Neural cell (in vitro differentiated cells): ENCODE measurements around the gene POLN.

ENCODE experiments used
- EP300 ChIP-seq: fragments of 450-650 bp; conservative IDR thresholded peaks from 2 replicates; pipeline ENCODE4 v1.6.1; 2014; ENCODE audit warnings: antibody characterized with exemption, mild to moderate bottlenecking, moderate library complexity; ENCODE audit not compliant: poor library complexity, severe bottlenecking
- EZH2 ChIP-seq: fragments of 200-600, 300-800 bp; shearing (Covaris generic), sonication (generic); IDR thresholded peaks from 2 replicates; pipeline ENCODE4 v1.6.1; 2014; ENCODE audit warnings: antibody characterized with exemption, low read length, borderline replicate concordance, mild to moderate bottlenecking; ENCODE audit not compliant: insufficient read depth, poor library complexity, severe bottlenecking
- MXI1 ChIP-seq: fragments of 450-650 bp; conservative IDR thresholded peaks from 2 replicates; pipeline ENCODE4 v1.6.1; 2014; ENCODE audit warnings: antibody characterized with exemption, mild to moderate bottlenecking; ENCODE audit not compliant: poor library complexity, severe bottlenecking
- POLR2AphosphoS5 ChIP-seq: IDR thresholded peaks from 2 replicates; pipeline ENCODE4 v1.6.1; 2012
- RAD21 ChIP-seq: fragments of 450-650 bp; conservative IDR thresholded peaks from 2 replicates; pipeline ENCODE4 v1.6.1; 2014; ENCODE audit warnings: antibody characterized with exemption, mild to moderate bottlenecking, moderate library complexity
- SMC3 ChIP-seq: fragments of 450-650 bp; conservative IDR thresholded peaks from 2 replicates; pipeline ENCODE4 v1.6.1; 2014; ENCODE audit warnings: antibody characterized with exemption, mild to moderate bottlenecking, moderate library complexity; ENCODE audit not compliant: poor library complexity
- TAF1 ChIP-seq: IDR thresholded peaks from 2 replicates; pipeline ENCODE4 v1.6.1; 2012; ENCODE audit warnings: low read depth
- TF ChIP-seq, protein P1 (sequence below): fragments of 450-650 bp; IDR thresholded peaks from 2 replicates; pipeline ENCODE4 v1.5.1; 2014; ENCODE audit warnings: antibody characterized with exemption, mild to moderate bottlenecking, moderate library complexity; ENCODE audit not compliant: poor library complexity, severe bottlenecking
- TF ChIP-seq, protein P2 (sequence below): IDR thresholded peaks from 2 replicates; pipeline ENCODE4 v1.6.1; 2012; ENCODE audit warnings: borderline replicate concordance

DNA sequence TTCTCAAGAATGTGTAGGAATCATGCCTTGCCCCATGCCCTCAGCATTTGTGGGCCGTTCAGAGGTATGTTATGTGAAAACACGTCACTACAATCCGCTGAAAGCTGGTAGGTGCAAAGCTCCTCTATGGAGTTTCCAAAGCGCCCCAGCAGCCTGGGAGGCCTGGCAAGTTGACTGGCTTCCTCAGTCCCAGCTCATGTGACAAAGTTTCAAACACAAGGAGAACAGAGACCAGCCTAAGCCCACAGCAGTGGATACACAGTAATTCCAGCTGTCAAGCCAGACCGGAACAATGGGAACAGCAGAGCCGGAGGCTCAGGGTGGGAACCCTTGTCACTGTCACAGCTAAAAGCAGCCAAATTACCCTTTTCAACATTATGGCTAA is 149.3 kb downstream of the POLN start:
- TF ChIP-seq, protein P1, sequence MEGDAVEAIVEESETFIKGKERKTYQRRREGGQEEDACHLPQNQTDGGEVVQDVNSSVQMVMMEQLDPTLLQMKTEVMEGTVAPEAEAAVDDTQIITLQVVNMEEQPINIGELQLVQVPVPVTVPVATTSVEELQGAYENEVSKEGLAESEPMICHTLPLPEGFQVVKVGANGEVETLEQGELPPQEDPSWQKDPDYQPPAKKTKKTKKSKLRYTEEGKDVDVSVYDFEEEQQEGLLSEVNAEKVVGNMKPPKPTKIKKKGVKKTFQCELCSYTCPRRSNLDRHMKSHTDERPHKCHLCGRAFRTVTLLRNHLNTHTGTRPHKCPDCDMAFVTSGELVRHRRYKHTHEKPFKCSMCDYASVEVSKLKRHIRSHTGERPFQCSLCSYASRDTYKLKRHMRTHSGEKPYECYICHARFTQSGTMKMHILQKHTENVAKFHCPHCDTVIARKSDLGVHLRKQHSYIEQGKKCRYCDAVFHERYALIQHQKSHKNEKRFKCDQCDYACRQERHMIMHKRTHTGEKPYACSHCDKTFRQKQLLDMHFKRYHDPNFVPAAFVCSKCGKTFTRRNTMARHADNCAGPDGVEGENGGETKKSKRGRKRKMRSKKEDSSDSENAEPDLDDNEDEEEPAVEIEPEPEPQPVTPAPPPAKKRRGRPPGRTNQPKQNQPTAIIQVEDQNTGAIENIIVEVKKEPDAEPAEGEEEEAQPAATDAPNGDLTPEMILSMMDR, result no peak
- TF ChIP-seq TAF1 (no peak), RAD21 (no peak), EZH2 (no peak), MXI1 (no peak), EP300 (no peak), POLR2AphosphoS5 (no peak), SMC3 (no peak)
- TF ChIP-seq, protein P2, sequence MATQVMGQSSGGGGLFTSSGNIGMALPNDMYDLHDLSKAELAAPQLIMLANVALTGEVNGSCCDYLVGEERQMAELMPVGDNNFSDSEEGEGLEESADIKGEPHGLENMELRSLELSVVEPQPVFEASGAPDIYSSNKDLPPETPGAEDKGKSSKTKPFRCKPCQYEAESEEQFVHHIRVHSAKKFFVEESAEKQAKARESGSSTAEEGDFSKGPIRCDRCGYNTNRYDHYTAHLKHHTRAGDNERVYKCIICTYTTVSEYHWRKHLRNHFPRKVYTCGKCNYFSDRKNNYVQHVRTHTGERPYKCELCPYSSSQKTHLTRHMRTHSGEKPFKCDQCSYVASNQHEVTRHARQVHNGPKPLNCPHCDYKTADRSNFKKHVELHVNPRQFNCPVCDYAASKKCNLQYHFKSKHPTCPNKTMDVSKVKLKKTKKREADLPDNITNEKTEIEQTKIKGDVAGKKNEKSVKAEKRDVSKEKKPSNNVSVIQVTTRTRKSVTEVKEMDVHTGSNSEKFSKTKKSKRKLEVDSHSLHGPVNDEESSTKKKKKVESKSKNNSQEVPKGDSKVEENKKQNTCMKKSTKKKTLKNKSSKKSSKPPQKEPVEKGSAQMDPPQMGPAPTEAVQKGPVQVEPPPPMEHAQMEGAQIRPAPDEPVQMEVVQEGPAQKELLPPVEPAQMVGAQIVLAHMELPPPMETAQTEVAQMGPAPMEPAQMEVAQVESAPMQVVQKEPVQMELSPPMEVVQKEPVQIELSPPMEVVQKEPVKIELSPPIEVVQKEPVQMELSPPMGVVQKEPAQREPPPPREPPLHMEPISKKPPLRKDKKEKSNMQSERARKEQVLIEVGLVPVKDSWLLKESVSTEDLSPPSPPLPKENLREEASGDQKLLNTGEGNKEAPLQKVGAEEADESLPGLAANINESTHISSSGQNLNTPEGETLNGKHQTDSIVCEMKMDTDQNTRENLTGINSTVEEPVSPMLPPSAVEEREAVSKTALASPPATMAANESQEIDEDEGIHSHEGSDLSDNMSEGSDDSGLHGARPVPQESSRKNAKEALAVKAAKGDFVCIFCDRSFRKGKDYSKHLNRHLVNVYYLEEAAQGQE, result no peak
